ENCODE measurements around the gene ZNF689. TPM values are rescaled to one million over a fixed set of nuclear protein-coding genes. Genes with fewer than 3 reads are reported as not detected.

Gene ZNF689
- total RNA-seq, 6 experiments from 2014 or later: 3.9 to 5.8 (median 4.4) TPM

GRCh38 chr16:30619202-30619601 lies 9.0 kb upstream of the ZNF689 start:
- Histone ChIP-seq H3K36me3 (no peaks in the 10 kb centered on the region), H3K4me3 (no peak overlapping the region), H3K27ac (no peak overlapping the region), H3K27me3 (no peaks in the 10 kb centered on the region), H3K9me3 (no peaks in the 10 kb centered on the region), H3K4me1 (peaks cover 0 to 23% (median 4%) of the 10 kb centered on the region in 4 donors)
- DNase-seq: peak; percentile 70 to 87 (median 84)
- intact Hi-C loops (cut with DNase I): no loop called here
- TF ChIP-seq CTCF (IDR thresholded peaks at IDR 0.05) (no peak), POLR2A (IDR thresholded peaks at IDR 0.05) (no peak)
- ATAC-seq: peak; percentile 70 to 88 (median 77)
- WGBS (ENCODE audit: insufficient coverage, low coverage, low lambda C conversion rate, missing lambda C conversion rate): 59% methylated on average over 4 of the region's 4 CpGs

GRCh38 chr16:30615358-30616091 lies 5.3 kb upstream of the ZNF689 start:
- TF ChIP-seq POLR2A (IDR thresholded peaks at IDR 0.05) (no peak), CTCF (IDR thresholded peaks at IDR 0.05) (peak; percentile 28 to 53 (median 42))
- peaks cover 0 to 10% (median 2%) of the 10 kb centered on the region in 4 donors for H3K4me1 ChIP-seq
- peak in 2 of 3 donors; percentile 46 to 58 for DNase-seq
- H3K4me3 ChIP-seq: no peak overlapping the region
- 47% methylated on average over 12 of the region's 12 CpGs for WGBS (ENCODE audit: insufficient coverage, low coverage, low lambda C conversion rate, missing lambda C conversion rate)
- peak; percentile 63 to 74 (median 64) for ATAC-seq
- no peaks in the 10 kb centered on the region for H3K9me3 ChIP-seq
- H3K27ac ChIP-seq: no peak overlapping the region
- H3K36me3 ChIP-seq: no peaks in the 10 kb centered on the region
- intact Hi-C loops (cut with DNase I): no loop called here
- no peaks in the 10 kb centered on the region for H3K27me3 ChIP-seq

GRCh38 chr16:30609002-30609925 lies 925 bp downstream of the ZNF689 start:
- TF ChIP-seq CTCF (IDR thresholded peaks at IDR 0.05) (no peak), POLR2A (IDR thresholded peaks at IDR 0.05) (no peak)
- Histone ChIP-seq H3K27ac (peak overlapping the region; percentile 99 to 100 (median 99)), H3K27me3 (no peaks in the 10 kb centered on the region), H3K4me1 (peaks cover 0 to 29% (median 15%) of the 10 kb centered on the region in 4 donors), H3K36me3 (peaks cover 0 to 18% (median 7%) of the 10 kb centered on the region in 4 donors), H3K4me3 (peak overlapping the region; percentile 71 to 94 (median 80)), H3K9me3 (no peaks in the 10 kb centered on the region)
- ATAC-seq (peak; percentile 60 to 69 (median 69)), DNase-seq (peak; percentile 73 to 76 (median 74))
- 14% methylated on average over 14 of the region's 40 CpGs for WGBS (ENCODE audit: insufficient coverage, low coverage, low lambda C conversion rate, missing lambda C conversion rate)
- intact Hi-C loops (cut with DNase I): no loop called here

- intact Hi-C loops (cut with DNase I): no loop called here
- no peaks in the 10 kb centered on the region for H3K27me3 ChIP-seq
- no peak for ATAC-seq
- peaks cover 0 to 40% (median 19%) of the 10 kb centered on the region in 4 donors for H3K4me1 ChIP-seq
- no peak for DNase-seq
- TF ChIP-seq POLR2A (IDR thresholded peaks at IDR 0.05): no peak
- no peak for TF ChIP-seq CTCF (IDR thresholded peaks at IDR 0.05)
- H3K9me3 ChIP-seq: no peaks in the 10 kb centered on the region
- H3K27ac ChIP-seq: peak overlapping the region in 1 of 3 donors; percentile 88
- WGBS (ENCODE audit: insufficient coverage, low coverage, low lambda C conversion rate, missing lambda C conversion rate): 100% methylated on average over 3 of the region's 3 CpGs
- peaks cover 0 to 18% (median 8%) of the 10 kb centered on the region in 4 donors for H3K36me3 ChIP-seq
- H3K4me3 ChIP-seq: no peak overlapping the region
Measured at GRCh38 chr16:30606004-30606403, 4.2 kb downstream of the ZNF689 start.
